ENCODE results near the gene NRF1. TPM values are rescaled to one million over a fixed set of nuclear protein-coding genes. Genes with fewer than 3 reads are reported as not detected.

NRF1 gene
- total RNA-seq, 1 donor from 2014 or later: 25.6 TPM

DNA sequence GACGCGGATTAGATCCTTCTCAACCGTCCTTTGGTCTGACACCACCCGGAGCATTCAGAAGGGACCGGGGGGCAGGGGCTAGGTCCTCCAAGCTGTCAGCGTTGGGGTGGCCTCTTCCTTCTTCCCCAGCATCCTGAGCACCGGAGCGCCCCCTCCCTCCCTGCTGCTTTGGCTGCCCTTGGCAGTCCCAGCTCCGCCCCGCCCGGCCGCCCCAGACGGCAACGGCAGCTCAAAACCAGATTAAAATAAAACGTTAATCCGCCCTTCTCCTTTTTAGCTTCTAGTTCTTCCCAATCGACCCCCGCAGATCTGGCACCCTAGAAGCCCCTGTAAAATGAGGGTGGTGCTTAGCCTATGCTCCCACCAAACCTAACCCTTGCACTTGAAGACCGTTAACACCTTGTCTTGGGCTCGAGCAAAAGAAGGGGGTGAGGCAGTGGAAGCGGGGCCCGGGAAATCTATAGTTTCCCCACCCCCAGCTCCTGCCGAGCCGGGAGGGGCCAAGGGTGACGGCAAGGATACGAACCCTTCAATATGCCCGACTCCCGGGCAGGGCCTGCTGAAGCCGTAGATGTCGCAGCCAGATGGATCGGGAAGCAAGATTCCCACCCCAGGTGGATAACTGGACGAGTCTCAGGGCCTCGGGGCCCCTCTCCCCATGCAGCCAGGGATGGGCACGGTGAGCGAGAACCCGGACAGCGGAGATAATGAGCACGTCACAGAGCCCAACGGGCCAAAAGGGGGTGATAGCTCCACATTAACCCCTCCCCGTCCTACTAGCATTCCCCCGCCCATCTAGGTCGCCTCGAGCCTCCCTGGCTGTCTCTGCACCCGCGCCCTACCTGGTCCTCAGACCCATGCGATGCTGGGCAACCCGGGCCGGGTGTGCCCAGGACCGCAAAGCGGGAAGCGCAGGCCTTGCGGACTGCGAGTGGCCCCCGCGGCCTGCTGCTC is 169.7 kb downstream of the NRF1 start:
- peaks cover 77% of the 10 kb centered on the region for H3K27me3 Mint-ChIP-seq
- H3K4me3 Mint-ChIP-seq: peak overlapping the region; percentile 87
- peak overlapping the region; percentile 54 for H3K27ac Mint-ChIP-seq
- TF ChIP-seq CTCF (conservative IDR thresholded peaks at IDR 0.05): no peak
- H3K9me3 Mint-ChIP-seq: no peaks in the 10 kb centered on the region
- no peaks in the 10 kb centered on the region for H3K36me3 Mint-ChIP-seq
- no peak for DNase-seq (ENCODE audit: extremely low spot score, unreplicated experiment)
- peaks cover 21% of the 10 kb centered on the region for H3K4me1 Mint-ChIP-seq (ENCODE audit: unreplicated experiment)

DNA sequence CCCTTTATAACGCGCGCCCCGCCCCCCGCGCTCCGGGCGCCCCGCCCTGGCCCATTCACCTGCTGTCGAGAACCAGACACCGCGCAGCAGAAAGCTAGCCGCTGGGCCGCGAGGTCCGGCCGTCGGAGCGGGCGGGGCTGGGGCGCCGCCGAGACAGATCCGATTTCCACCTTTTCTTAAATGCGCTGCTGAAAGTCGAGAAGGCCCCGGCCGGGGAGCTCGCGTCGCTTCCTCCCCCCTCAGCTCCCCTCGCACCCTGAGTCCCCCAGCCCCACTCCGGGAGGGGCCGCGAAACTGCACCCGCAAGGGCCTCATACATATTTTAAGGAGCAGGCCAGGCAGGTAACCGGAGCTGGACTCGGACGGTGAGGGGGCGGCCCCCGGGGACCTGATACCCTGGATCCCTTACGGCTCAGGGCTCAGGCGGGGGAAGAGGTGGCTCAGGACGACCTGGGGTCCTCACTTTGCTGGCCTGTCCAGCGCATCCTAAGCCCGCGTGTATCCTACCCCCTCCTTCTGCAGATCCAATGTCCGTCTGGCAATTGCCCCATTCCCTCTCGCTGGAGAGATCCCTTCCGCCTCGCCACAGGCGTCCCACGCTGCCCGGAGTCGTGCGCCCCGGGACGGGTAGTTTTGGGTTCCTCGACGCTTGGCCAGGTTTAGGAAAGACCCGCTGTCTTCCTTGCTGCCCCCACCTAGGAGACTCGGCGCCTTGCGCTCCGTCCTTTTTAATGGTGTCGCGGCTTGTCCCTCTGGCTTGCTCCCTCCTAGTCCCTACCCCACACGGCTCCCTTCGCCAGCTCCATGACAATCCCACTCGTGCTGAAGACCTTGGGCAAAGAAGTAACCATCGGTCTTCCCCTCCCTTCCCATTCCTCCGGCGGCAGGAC is 170.7 kb downstream of the NRF1 start:
- Mint-ChIP-seq H3K27ac (peak overlapping the region; percentile 70), H3K36me3 (no peaks in the 10 kb centered on the region), H3K27me3 (peaks cover 79% of the 10 kb centered on the region), H3K9me3 (no peaks in the 10 kb centered on the region), H3K4me3 (peak overlapping the region; percentile 81), H3K4me1 (ENCODE audit: unreplicated experiment) (peaks cover 21% of the 10 kb centered on the region)
- TF ChIP-seq CTCF (conservative IDR thresholded peaks at IDR 0.05): no peak
- DNase-seq (ENCODE audit: extremely low spot score, unreplicated experiment): no peak

GRCh38 chr7:129782818-129783583 is 171.5 kb downstream of the NRF1 start:
- H3K36me3 Mint-ChIP-seq: no peaks in the 10 kb centered on the region
- H3K27me3 Mint-ChIP-seq: peaks cover 78% of the 10 kb centered on the region
- DNase-seq (ENCODE audit: extremely low spot score, unreplicated experiment): no peak
- H3K9me3 Mint-ChIP-seq: no peaks in the 10 kb centered on the region
- H3K27ac Mint-ChIP-seq: peak overlapping the region; percentile 70
- TF ChIP-seq CTCF (conservative IDR thresholded peaks at IDR 0.05): no peak
- H3K4me1 Mint-ChIP-seq (ENCODE audit: unreplicated experiment): peaks cover 21% of the 10 kb centered on the region
- H3K4me3 Mint-ChIP-seq: peak overlapping the region; percentile 81

GRCh38 chr7:129783584-129783919 is 172.0 kb downstream of the NRF1 start:
- no peak for TF ChIP-seq CTCF (conservative IDR thresholded peaks at IDR 0.05)
- Mint-ChIP-seq H3K4me3 (peak overlapping the region; percentile 17), H3K27ac (peak overlapping the region; percentile 66), H3K27me3 (peaks cover 73% of the 10 kb centered on the region), H3K4me1 (ENCODE audit: unreplicated experiment) (peaks cover 21% of the 10 kb centered on the region), H3K36me3 (no peaks in the 10 kb centered on the region), H3K9me3 (no peaks in the 10 kb centered on the region)
- no peak for DNase-seq (ENCODE audit: extremely low spot score, unreplicated experiment)

DNA sequence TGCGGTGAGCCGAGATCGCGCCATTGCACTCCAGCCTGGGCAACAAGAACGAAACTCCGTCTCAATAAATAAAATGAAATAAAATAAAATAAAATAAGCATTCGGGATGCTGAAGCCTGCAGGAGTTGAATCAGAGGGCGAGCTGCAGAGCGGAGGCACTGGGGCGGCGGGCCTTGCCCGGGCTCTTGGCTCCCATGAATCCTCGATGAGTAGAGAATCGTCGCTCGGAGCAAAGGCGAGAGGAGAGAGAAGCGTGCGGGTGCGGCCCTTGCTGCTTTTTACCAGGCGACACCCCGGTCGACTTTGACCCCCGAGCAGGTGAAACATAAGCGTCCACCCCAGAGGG is 172.9 kb downstream of the NRF1 start:
- no peak for TF ChIP-seq CTCF (conservative IDR thresholded peaks at IDR 0.05)
- Mint-ChIP-seq H3K36me3 (no peaks in the 10 kb centered on the region), H3K9me3 (no peaks in the 10 kb centered on the region), H3K27ac (no peak overlapping the region), H3K4me3 (no peak overlapping the region), H3K27me3 (peaks cover 74% of the 10 kb centered on the region), H3K4me1 (ENCODE audit: unreplicated experiment) (peaks cover 23% of the 10 kb centered on the region)
- no peak for DNase-seq (ENCODE audit: extremely low spot score, unreplicated experiment)
